HepG2 (cell line): Measurements from ENCODE around the gene MACROH2A1. TPM values are rescaled to one million over a fixed set of nuclear protein-coding genes. Genes with fewer than 3 reads are reported as not detected.

ENCODE experiments used
- ATAC-seq: fragments of 200-7000 bp; cut with Tn5 transposase; 3 replicates; pipeline ENCODE4 v1.9.1; 2020; ENCODE audit warnings: mild to moderate bottlenecking, moderate library complexity
- BruUV-seq: library from RNA; stranded (reverse); fragments of 400-500 nt; replicated peaks from 2 replicates; lab custom pipeline; 2021; lab: Mats Ljungman, UMichigan
- CTCF ChIA-PET: fragments of 300-600 bp; formaldehyde crosslinking; extraction: SDS; loops from one replicate; lab custom pipeline; 2021; ENCODE audit warnings: low total read pairs, inconsistent platforms, low intra/inter-chr PET ratio; lab: Yijun Ruan, JAX
- POLR2A ChIA-PET: fragments of 350-600 bp; sonication (Branson Sonifier 250); formaldehyde crosslinking; loops from one replicate; lab custom pipeline; 2020; ENCODE audit warnings: antibody characterized with exemption, inconsistent platforms; lab: Yijun Ruan, JAX
- DNase-seq: peaks from one replicate; pipeline ENCODE4 v3.0.0-alpha.2; 2015; ENCODE audit warnings: low spot score
- FAIRE-seq: peaks from 3 replicates; lab custom pipeline; 2011; peaks lifted over from hg19 to GRCh38; lab: Jason Lieb, UNC
- H2AFZ ChIP-seq: one replicate; pipeline ENCODE4 v1.6.1; 2011; ENCODE audit warnings: low read length, inconsistent platforms
- H3K27ac ChIP-seq: fragments of 300-600 bp; 3 replicates; pipeline ENCODE4 v1.8.0; 2011; ENCODE audit warnings: mixed run types, mild to moderate bottlenecking, mixed read lengths, low read length, inconsistent platforms; ENCODE audit not compliant: insufficient read depth; ENCODE audit errors: extremely low read length
- H3K27me3 ChIP-seq, 2 experiments: fragments of 200-600 bp in 1 of 2; 2 replicates in 1 of 2; 3 replicates in 1 of 2; pipeline versions ENCODE4 v1.6.0 to v1.8.0; 2011; ENCODE audit warnings: low read length in 2 of 2, mild to moderate bottlenecking in 2 of 2, moderate library complexity in 2 of 2, inconsistent platforms in 1 of 2; ENCODE audit not compliant: insufficient read depth in 2 of 2, control insufficient read depth in 1 of 2
- H3K36me3 ChIP-seq, 2 experiments: fragments of 200-600 bp in 1 of 2; replicated peaks in 1 of 2; 2 replicates in 1 of 2; 3 replicates in 1 of 2; pipeline versions ENCODE4 v1.5.1 to v1.8.0; 2011; ENCODE audit warnings: low read length in 2 of 2, inconsistent platforms in 1 of 2; ENCODE audit not compliant: insufficient read depth in 2 of 2, control insufficient read depth in 1 of 2
- H3K4me1 ChIP-seq: 2 replicates; pipeline ENCODE4 v1.5.1; 2012; ENCODE audit warnings: low read length, inconsistent platforms; ENCODE audit not compliant: insufficient read depth
- H3K4me2 ChIP-seq: 2 replicates; pipeline ENCODE4 v1.6.0; 2011; ENCODE audit warnings: low read depth, low read length, inconsistent platforms
- H3K4me3 ChIP-seq, 3 experiments: fragments of 200-600 bp in 1 of 3; sonication (generic), shearing (Covaris generic) in 1 of 3; replicated peaks in 1 of 3; 2 replicates each; pipeline ENCODE4 v1.5.1; 2011 to 2016; ENCODE audit warnings: low read length in 3 of 3, inconsistent platforms in 2 of 3, low read depth in 2 of 3, mild to moderate bottlenecking in 2 of 3, control low read depth in 1 of 3, mixed read lengths in 1 of 3; ENCODE audit not compliant: insufficient read depth in 1 of 3
- H3K79me2 ChIP-seq: one replicate; pipeline ENCODE4 v1.6.1; 2011; ENCODE audit warnings: low read length, inconsistent platforms; ENCODE audit not compliant: insufficient read depth
- H3K9ac ChIP-seq: 2 replicates; pipeline ENCODE4 v1.6.0; 2011; ENCODE audit warnings: mild to moderate bottlenecking, low read depth, low read length, inconsistent platforms; ENCODE audit not compliant: insufficient read depth
- H3K9me3 ChIP-seq: 2 replicates; pipeline ENCODE4 v1.5.1; 2012; ENCODE audit warnings: mild to moderate bottlenecking, low read length
- H4K20me1 ChIP-seq: 2 replicates; pipeline ENCODE4 v1.6.0; 2011; ENCODE audit warnings: inconsistent platforms, mild to moderate bottlenecking, low read length, moderate library complexity; ENCODE audit not compliant: insufficient read depth
- FOSL2 ChIP-seq: sonication (generic); formaldehyde crosslinking; IDR thresholded peaks from 2 replicates; pipeline ENCODE4 v1.4.0; 2020; ENCODE audit warnings: missing genetic modification reagents
- GATAD1 ChIP-seq: IDR thresholded peaks from 2 replicates; pipeline ENCODE4 v1.6.1; 2016; ENCODE audit warnings: missing genetic modification reagents, missing compliant biosample characterization
- GTF2F1 ChIP-seq: fragments of 150-350 bp; IDR thresholded peaks from 2 replicates; pipeline ENCODE4 v1.6.1; 2014; ENCODE audit warnings: low read length
- KDM5A ChIP-seq: fragments of 200-600 bp; sonication (generic); IDR thresholded peaks from 2 replicates; pipeline ENCODE4 v1.7.0; 2018; ENCODE audit warnings: antibody characterized with exemption, mild to moderate bottlenecking, low read length, borderline replicate concordance
- KLF13 ChIP-seq: sonication (generic); formaldehyde crosslinking; IDR thresholded peaks from 2 replicates; pipeline ENCODE4 v1.4.0; 2020; ENCODE audit warnings: mild to moderate bottlenecking, missing genetic modification reagents
- NFYC ChIP-seq: IDR thresholded peaks from 2 replicates; pipeline ENCODE4 v1.6.1; 2016; ENCODE audit warnings: missing genetic modification reagents, missing compliant biosample characterization
- SMARCE1 ChIP-seq: fragments of 450-650 bp; IDR thresholded peaks from 2 replicates; pipeline ENCODE4 v1.6.1; 2017; ENCODE audit warnings: borderline replicate concordance
- SOX5 ChIP-seq: IDR thresholded peaks from 2 replicates; pipeline ENCODE4 v1.6.1; 2016; ENCODE audit warnings: borderline replicate concordance
- SSRP1 ChIP-seq: IDR thresholded peaks from 2 replicates; pipeline ENCODE4 v1.6.1; 2016; ENCODE audit warnings: control low read depth
- TCF12 ChIP-seq, 2 experiments: fragments of 450-650 bp in 1 of 2; sonication (generic) in 1 of 2; formaldehyde crosslinking in 1 of 2; IDR thresholded peaks; 2 replicates each; pipeline versions ENCODE4 v1.6.1 to v1.8.0; 2017 to 2022; ENCODE audit warnings: antibody characterized with exemption in 1 of 2, mild to moderate bottlenecking in 1 of 2, missing genetic modification reagents in 1 of 2, moderate library complexity in 1 of 2
- THAP11 ChIP-seq: IDR thresholded peaks from 2 replicates; pipeline ENCODE4 v1.6.1; 2016; ENCODE audit warnings: missing biosample characterization, missing genetic modification reagents
- ZBTB38 ChIP-seq: sonication (generic); formaldehyde crosslinking; IDR thresholded peaks from 2 replicates; pipeline ENCODE4 v1.5.1; 2020; ENCODE audit warnings: mild to moderate bottlenecking, missing genetic modification reagents
- ZIK1 ChIP-seq: sonication (generic); formaldehyde crosslinking; IDR thresholded peaks from 2 replicates; pipeline ENCODE4 v1.5.0; 2020; ENCODE audit warnings: mild to moderate bottlenecking, low read depth, missing genetic modification reagents, borderline replicate concordance
- ZNF160 ChIP-seq: sonication (generic); formaldehyde crosslinking; IDR thresholded peaks from 2 replicates; pipeline ENCODE4 v1.8.0; 2022; ENCODE audit warnings: mild to moderate bottlenecking, inconsistent platforms, missing genetic modification reagents
- ZNF296 ChIP-seq: sonication (generic); formaldehyde crosslinking; conservative IDR thresholded peaks from 2 replicates; pipeline ENCODE4 v1.5.0; 2020; ENCODE audit warnings: mild to moderate bottlenecking, missing genetic modification reagents
- ZNF331 ChIP-seq: sonication (generic); formaldehyde crosslinking; IDR thresholded peaks from 2 replicates; pipeline ENCODE4 v1.4.0; 2020; ENCODE audit warnings: missing genetic modification reagents
- ZNF546 ChIP-seq: sonication (generic); formaldehyde crosslinking; conservative IDR thresholded peaks from 2 replicates; pipeline ENCODE4 v1.8.1; 2023; ENCODE audit warnings: mild to moderate bottlenecking, missing genetic modification reagents
- ZNF616 ChIP-seq: sonication (generic); formaldehyde crosslinking; IDR thresholded peaks from 2 replicates; pipeline ENCODE4 v1.5.0; 2020; ENCODE audit warnings: low read depth, mild to moderate bottlenecking, missing genetic modification reagents
- ZNF746 ChIP-seq: sonication (generic); formaldehyde crosslinking; IDR thresholded peaks from 2 replicates; pipeline ENCODE4 v1.8.0; 2022; ENCODE audit warnings: mild to moderate bottlenecking, missing genetic modification reagents
- WGBS: methylation state at CpG from one replicate; pipeline ENCODE4 v1.1.6; 2017; ENCODE audit warnings: low lambda C conversion rate; 5-methylcytosine and 5-hydroxymethylcytosine counted together
- in situ Hi-C: cut with HindIII; loops from 2 replicates; pipeline ENCODE4 v1.10.0; 2017; ENCODE audit warnings: low pct_unique_long_range_greater_than_20kb; ENCODE audit not compliant: extremely low pct_ligation_motif_present
- intact Hi-C: fragments of 100-400 bp; cut with micrococcal nuclease; formaldehyde crosslinking; loops from one replicate; pipeline ENCODE4 v1.10.0; 2022; ENCODE audit not compliant: unreplicated experiment
- polyA plus RNA-seq, 8 experiments: library from polyadenylated mRNA; depleted of rRNA in 3 of 8; stranded (reverse) in 7 of 8; unstranded in 1 of 8; fragments of >200 nt; fragmentation: Illumina TruSeq in 4 of 8; extraction: Trizol in 4 of 8; gene quantifications; 2 replicates each; pipeline versions ENCODE4 v1.2.1 to v1.2.3, GENCODE V29; 2011 to 2016; ENCODE audit warnings: low read depth in 4 of 8, missing spikeins in 1 of 8, mixed read lengths in 1 of 8; ENCODE audit not compliant: insufficient read depth in 1 of 8
- total RNA-seq, 5 experiments: library from RNA; depleted of rRNA; stranded (reverse); fragments of >200 nt; fragmentation: Illumina TruSeq; extraction: Trizol; gene quantifications; 2 replicates each; pipeline ENCODE4 v1.2.3, GENCODE V29; 2016; ENCODE audit warnings: low read depth in 1 of 5
- TF ChIP-seq, protein P1 (sequence below): sonication (generic); formaldehyde crosslinking; IDR thresholded peaks from 2 replicates; pipeline ENCODE4 v1.4.0; 2020; ENCODE audit warnings: missing genetic modification reagents

Gene MACROH2A1
- total and polyA plus RNA-seq, 2 of the 13 experiments (the other 11 are each of a cell fraction or from before 2014, with no cell fraction given), result 69.1 to 158 TPM

DNA sequence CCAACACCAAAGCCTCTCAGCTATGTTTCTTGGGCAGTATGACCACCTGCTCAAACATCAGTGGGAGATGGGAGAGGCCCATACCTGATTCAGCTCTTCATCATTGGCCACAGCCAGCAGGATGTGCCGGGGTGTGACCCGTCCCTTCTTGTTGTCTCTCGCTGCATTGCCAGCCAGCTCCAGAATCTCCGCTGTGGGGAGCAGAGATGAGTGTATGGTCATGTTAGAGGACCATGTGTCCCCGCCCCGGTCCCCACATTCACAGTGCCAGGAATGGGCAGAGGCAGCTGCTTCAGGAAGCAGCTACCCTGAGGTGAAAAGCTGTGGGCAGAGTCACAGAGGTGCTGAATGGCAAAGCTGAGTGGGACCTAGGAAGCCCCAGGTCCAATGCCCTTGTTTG is 29.1 kb downstream of the MACROH2A1 start:
- H2AFZ ChIP-seq, result no peak overlapping the region
- no peak overlapping the region for H3K27ac ChIP-seq
- H3K79me2 ChIP-seq, result no peaks in the 10 kb centered on the region
- intact Hi-C loops (no loop called here), in situ Hi-C loops (no loop called here)
- no peaks in the 10 kb centered on the region for H3K27me3 ChIP-seq
- 0 out of 2 replicates have a peak, but pooled peaks cover 6% of the 10 kb centered on the region for H3K4me1 ChIP-seq
- H3K9ac ChIP-seq, result no peak overlapping the region
- ATAC-seq (no peak), FAIRE-seq (no peak), DNase-seq (no peak)
- no peak overlapping the region for H3K4me2 ChIP-seq
- H3K9me3 ChIP-seq, result no peaks in the 10 kb centered on the region
- no peak for TF ChIP-seq SOX5 (CRISPR knock-in tag)
- no peak for TF ChIP-seq THAP11 (CRISPR knock-in tag)
- TF ChIP-seq, protein P1, sequence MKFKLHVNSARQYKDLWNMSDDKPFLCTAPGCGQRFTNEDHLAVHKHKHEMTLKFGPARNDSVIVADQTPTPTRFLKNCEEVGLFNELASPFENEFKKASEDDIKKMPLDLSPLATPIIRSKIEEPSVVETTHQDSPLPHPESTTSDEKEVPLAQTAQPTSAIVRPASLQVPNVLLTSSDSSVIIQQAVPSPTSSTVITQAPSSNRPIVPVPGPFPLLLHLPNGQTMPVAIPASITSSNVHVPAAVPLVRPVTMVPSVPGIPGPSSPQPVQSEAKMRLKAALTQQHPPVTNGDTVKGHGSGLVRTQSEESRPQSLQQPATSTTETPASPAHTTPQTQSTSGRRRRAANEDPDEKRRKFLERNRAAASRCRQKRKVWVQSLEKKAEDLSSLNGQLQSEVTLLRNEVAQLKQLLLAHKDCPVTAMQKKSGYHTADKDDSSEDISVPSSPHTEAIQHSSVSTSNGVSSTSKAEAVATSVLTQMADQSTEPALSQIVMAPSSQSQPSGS (CRISPR knock-in tag), result no peak
- no peak for TF ChIP-seq ZNF746 (CRISPR knock-in tag)
- no peak for TF ChIP-seq SSRP1 (CRISPR knock-in tag)
- no peak for TF ChIP-seq ZNF331 (CRISPR knock-in tag)
- TF ChIP-seq ZNF546 (CRISPR knock-in tag), result no peak
- TF ChIP-seq ZNF160, result no peak
- TF ChIP-seq KDM5A, result no peak
- TF ChIP-seq ZNF616 (CRISPR knock-in tag), result no peak
- no peak for TF ChIP-seq ZBTB38 (CRISPR knock-in tag)
- no peak for TF ChIP-seq TCF12 (IDR thresholded peaks at IDR 0.05)
- no peak for TF ChIP-seq TCF12 (CRISPR knock-in tag; IDR thresholded peaks at IDR 0.05)
- TF ChIP-seq GTF2F1, result no peak
- TF ChIP-seq KLF13, result no peak
- TF ChIP-seq SMARCE1, result no peak
- no peak for TF ChIP-seq GATAD1 (CRISPR knock-in tag)
- TF ChIP-seq ZIK1 (CRISPR knock-in tag), result no peak
- TF ChIP-seq ZNF296 (CRISPR knock-in tag), result no peak
- TF ChIP-seq FOSL2 (CRISPR knock-in tag), result no peak
- TF ChIP-seq NFYC (CRISPR knock-in tag), result no peak
- BruUV-seq, result no TSS peak
- H3K36me3 ChIP-seq, result peaks cover 41 to 98% of the 10 kb centered on the region in 2 experiments
- no peak overlapping the region for H3K4me3 ChIP-seq
- whole genome bisulfite sequencing, result 100% methylated on average over 6 of the region's 6 CpGs
- ChIA-PET POLR2A (no interaction called here), CTCF (no interaction called here)
- H4K20me1 ChIP-seq, result no peaks in the 10 kb centered on the region
